HCT116 (cell line): ENCODE data around the gene PRKN.

Experiments
- CEBPB ChIP-seq: IDR thresholded peaks from 2 replicates; pipeline ENCODE4 v1.6.1; 2012; ENCODE audit warnings: low read depth
- EGR1 ChIP-seq: IDR thresholded peaks from 2 replicates; pipeline ENCODE4 v1.6.1; 2012; ENCODE audit warnings: low read depth
- EZH2 ChIP-seq: fragments of 200-600 bp; sonication (generic); IDR thresholded peaks from 2 replicates; pipeline ENCODE4 v1.6.1; 2017; ENCODE audit warnings: antibody characterized with exemption, mixed run types
- POLR2AphosphoS5 ChIP-seq: IDR thresholded peaks from 2 replicates; pipeline ENCODE4 v1.6.1; 2011; ENCODE audit warnings: mild to moderate bottlenecking, low read depth, low read length, moderate library complexity
- SP1 ChIP-seq: IDR thresholded peaks from 2 replicates; pipeline ENCODE4 v1.6.1; 2012; ENCODE audit warnings: low read depth
- TF ChIP-seq, protein P1 (sequence below), 3 experiments: fragments of 200-600 bp in 1 of 3; sonication (generic) in 1 of 3; IDR thresholded peaks in 2 of 3; conservative IDR thresholded peaks in 1 of 3; 2 replicates each; pipeline ENCODE4 v1.5.1; 2012 to 2017; ENCODE audit warnings: low read depth in 2 of 3, low read length in 2 of 3, antibody characterized with exemption in 1 of 3, borderline replicate concordance in 1 of 3, control low read depth in 1 of 3, mild to moderate bottlenecking in 1 of 3, mixed read lengths in 1 of 3, mixed run types in 1 of 3, moderate library complexity in 1 of 3; ENCODE audit not compliant: insufficient read depth in 1 of 3
- TF ChIP-seq, protein P2 (sequence below): IDR thresholded peaks from 2 replicates; pipeline ENCODE4 v1.6.1; 2011; ENCODE audit warnings: mild to moderate bottlenecking, low read length, moderate library complexity; ENCODE audit not compliant: insufficient replicate concordance; ENCODE audit errors: extremely low read depth

DNA sequence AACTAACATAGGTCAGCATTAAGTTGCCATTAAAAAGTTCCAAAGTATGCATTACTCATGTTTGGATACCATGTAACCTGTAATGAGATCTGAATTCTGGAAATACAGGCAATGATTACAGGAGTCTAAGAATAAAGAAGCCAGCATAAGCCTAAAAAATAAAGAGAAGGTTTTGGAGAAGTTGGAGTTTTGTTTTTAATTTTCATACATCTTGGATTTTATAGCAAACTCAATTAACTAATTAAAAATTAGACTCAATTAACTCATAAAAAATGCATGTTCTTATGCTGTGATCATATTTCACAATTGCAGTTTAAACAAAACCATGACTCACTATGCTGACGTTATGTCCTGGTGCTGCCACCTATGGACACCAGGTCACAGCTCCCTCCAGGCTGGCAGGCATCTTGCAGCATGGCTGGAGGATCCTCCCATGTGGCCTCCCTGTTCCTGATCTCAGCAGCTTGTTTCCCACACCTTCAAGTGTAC is 804.9 kb downstream of the PRKN start:
- TF ChIP-seq, protein P1, sequence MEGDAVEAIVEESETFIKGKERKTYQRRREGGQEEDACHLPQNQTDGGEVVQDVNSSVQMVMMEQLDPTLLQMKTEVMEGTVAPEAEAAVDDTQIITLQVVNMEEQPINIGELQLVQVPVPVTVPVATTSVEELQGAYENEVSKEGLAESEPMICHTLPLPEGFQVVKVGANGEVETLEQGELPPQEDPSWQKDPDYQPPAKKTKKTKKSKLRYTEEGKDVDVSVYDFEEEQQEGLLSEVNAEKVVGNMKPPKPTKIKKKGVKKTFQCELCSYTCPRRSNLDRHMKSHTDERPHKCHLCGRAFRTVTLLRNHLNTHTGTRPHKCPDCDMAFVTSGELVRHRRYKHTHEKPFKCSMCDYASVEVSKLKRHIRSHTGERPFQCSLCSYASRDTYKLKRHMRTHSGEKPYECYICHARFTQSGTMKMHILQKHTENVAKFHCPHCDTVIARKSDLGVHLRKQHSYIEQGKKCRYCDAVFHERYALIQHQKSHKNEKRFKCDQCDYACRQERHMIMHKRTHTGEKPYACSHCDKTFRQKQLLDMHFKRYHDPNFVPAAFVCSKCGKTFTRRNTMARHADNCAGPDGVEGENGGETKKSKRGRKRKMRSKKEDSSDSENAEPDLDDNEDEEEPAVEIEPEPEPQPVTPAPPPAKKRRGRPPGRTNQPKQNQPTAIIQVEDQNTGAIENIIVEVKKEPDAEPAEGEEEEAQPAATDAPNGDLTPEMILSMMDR (IDR thresholded peaks at IDR 0.05 in 2 of 3, conservative IDR thresholded peaks at IDR 0.05 in 1 of 3; ENCODE audit: borderline replicate concordance in 1 of 3, insufficient read depth in 1 of 3, low read depth in 2 of 3, low read length in 2 of 3), result peak in 2 of 3 experiments; percentile 54 to 55; a peak in 4 of 6 replicates
- no peak for TF ChIP-seq EZH2
- no peak for TF ChIP-seq POLR2AphosphoS5
- no peak for TF ChIP-seq SP1
- peak; percentile 82 for TF ChIP-seq CEBPB
- TF ChIP-seq EGR1, result no peak
- TF ChIP-seq, protein P2, sequence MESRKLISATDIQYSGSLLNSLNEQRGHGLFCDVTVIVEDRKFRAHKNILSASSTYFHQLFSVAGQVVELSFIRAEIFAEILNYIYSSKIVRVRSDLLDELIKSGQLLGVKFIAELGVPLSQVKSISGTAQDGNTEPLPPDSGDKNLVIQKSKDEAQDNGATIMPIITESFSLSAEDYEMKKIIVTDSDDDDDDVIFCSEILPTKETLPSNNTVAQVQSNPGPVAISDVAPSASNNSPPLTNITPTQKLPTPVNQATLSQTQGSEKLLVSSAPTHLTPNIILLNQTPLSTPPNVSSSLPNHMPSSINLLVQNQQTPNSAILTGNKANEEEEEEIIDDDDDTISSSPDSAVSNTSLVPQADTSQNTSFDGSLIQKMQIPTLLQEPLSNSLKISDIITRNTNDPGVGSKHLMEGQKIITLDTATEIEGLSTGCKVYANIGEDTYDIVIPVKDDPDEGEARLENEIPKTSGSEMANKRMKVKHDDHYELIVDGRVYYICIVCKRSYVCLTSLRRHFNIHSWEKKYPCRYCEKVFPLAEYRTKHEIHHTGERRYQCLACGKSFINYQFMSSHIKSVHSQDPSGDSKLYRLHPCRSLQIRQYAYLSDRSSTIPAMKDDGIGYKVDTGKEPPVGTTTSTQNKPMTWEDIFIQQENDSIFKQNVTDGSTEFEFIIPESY, result no peak
